GM21515 (cell line): ENCODE measurements around the gene SLC39A1.

Source experiments
- ATAC-seq: cut with Tn5 transposase; IDR thresholded peaks from one replicate; pipeline ENCODE4 v1.9.1; 2021; ENCODE audit not compliant: unreplicated experiment

Gene SLC39A1

DNA sequence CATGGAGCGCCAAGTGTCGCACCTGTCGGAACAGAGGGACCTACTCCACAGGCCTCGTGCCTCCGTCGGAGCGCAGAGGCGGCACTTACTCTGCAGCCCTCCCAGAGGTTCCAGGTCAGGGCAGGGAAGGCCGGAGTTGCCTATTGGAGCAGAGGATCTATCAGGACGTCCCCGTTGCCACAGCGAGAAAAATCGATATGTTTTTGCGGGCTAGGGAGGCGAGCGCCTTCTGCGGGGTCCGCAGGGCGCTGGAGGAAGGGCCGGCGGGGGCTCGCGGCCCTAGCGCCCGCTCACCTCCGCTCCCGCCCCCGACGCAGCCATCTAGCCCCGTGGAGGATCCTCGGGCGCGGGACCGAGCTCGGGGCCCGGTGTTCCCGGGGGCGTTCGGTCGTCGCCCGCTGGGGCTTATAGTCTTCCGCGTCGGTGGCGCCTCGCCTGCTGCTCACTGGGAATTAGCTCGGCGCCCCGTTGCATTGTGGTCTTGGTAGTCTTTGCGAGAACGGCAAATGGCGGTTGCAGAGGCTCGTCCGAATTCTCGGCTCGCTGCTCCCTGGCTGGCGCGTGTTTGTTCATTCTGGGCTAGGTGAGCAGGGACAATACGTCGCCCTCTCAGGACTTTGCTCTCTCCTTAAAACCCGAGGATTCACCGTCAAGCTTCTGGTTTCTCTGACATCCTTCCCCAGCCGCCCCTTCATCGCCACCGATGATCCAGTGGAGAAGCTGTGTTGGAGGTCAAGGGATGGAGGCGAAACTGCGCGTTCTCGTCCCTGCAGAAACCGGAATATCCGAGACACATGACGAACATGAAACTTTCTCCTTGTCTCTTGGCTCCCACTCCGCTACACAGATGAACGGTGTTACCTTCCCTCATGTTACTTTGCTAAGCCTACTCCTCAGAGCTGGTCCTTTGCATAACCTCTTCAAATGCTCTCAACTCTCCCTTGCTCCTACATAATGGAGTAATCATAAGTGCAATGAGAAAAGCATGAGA, 14.2 kb upstream of the SLC39A1 start, which contains the start of gene JTB:
TSS of gene JTB (minus strand) at position 425 of the 991 bp plus-strand sequence. CDS start at position 3, 422 bp downstream.
- ATAC-seq = peak; percentile 70

DNA sequence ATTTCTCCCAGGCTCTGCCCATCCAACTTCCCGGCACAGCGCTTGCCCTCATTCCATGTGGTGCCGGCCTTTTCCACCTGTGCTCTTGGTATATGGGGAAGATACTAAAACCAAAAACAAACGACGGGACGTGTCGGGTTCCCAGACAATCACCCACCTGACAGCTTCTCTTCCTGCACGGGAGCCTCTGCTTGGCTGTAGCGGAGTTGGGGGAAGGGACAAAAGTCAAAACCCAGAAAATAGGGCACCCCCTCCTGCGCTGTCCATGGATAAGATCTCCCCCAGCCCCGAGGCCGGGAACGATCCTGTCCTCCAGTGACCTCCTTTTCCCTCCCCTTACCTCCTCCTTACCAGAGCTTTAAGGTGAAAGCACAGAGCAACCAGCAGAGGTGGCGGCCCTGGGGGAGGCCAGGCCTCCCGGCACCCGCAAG, 13.5 kb upstream of the SLC39A1 start:
- ATAC-seq = no peak

DNA sequence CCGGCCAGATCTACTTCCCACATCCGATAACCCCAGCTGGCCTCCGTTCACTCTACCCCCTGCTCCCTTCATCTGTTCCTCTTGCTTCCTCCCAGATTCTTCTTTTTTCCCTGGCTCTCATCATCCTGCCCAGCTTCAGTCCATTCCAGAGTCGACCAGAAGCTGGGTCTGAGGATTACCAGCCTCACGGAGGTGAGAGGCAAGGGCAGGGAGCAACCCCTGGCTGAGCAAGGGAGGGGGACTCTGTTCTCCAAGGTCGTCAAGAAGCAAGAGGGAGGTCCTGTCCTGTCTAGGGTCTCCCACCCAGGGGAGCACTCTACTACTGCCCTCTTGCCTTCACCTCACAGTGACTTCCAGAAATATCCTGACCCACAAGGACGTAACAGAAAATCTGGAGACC, 10.2 kb upstream of the SLC39A1 start:
- ATAC-seq = no peak

DNA sequence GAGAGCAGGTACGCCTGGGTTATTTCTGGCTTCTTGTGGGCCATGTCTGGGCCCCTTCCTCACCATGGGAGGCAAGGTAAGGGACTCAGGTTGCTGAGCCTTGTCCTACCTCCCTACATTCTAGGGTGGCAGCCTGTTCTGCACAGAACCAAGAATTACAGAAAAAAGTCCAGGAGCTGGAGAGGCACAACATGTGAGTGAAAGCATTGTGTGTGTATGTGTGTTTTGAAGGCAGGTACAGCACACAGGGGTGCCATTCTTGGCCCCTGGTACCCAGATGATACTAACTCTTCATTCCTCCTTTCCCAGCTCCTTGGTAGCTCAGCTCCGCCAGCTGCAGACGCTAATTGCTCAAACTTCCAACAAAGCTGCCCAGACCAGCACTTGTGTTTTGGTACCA, 9.7 kb upstream of the SLC39A1 start:
- ATAC-seq = no peak

GRCh38 chr1:153970346-153970745, 7.0 kb upstream of the SLC39A1 start:
- no peak for ATAC-seq

DNA sequence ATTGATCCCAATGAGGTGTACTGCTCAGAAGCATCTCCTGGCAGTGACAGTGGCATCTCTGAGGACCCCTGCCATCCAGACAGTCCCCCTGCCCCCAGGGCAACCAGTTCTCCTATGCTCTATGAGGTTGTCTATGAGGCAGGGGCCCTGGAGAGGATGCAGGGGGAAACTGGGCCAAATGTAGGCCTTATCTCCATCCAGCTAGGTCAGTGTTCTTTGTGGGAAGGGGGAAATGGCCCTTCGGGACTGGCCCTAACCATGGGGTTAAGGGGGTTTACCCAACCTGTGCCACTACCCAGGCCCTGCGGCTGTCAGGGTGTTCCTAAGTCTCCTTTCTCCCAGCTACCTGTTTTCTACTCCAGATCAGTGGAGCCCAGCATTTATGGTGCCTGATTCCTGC, 5.6 kb upstream of the SLC39A1 start:
- no peak for ATAC-seq

- ATAC-seq = no peak
Observed at GRCh38 chr1:153968408-153968807, 5.1 kb upstream of the SLC39A1 start.

DNA sequence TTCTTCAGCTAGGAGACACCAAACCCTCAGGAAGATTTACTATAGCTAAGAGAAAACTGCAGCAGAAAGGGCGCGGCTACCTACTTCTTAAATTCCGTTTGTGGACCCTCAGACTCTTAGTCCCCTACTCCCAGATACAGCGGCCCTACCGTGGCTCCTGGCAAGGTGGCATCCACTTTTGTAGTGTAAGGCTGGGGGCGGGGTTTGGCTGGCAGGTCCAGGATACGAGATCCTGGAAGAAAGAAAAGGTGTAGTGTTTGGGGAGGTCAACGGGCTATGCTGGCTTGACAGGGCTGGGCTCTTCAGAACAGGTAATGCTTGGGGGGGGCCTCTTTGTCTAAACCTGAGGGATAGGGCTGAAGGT, 4.6 kb upstream of the SLC39A1 start:
- ATAC-seq = no peak

GRCh38 chr1:153967107-153967999, 4.0 kb upstream of the SLC39A1 start, which contains the start of gene CREB3L4:
Gene CREB3L4, plus strand, starts transcription at chr1:153967902. Its CDS starts 624 bp downstream, at chr1:153968526.
- peak; percentile 66 for ATAC-seq

DNA sequence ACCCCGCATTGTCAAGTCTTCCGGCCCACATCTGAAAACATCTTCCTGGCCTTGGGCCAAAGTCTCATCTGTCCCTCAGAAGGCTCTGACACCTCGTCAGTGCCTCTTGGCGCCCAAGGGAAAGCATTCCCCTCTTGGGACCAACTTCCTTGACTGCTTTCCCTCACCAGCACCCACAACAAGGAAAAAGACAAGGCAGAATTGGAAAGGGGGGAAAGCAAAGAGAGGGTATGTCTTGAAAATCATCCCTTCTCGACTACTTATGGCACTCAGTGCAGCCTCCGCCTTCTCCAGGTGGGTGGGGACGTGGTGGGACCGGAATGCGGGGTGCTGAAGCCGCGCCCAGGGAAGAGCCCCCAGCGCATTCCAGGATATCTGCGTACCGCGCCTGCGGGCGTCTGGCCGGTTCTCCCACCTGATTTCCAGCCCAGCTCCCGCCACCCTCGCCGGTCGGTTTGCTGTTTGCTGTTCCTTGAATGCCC, 554 bp upstream of the SLC39A1 start:
- ATAC-seq = no peak

DNA sequence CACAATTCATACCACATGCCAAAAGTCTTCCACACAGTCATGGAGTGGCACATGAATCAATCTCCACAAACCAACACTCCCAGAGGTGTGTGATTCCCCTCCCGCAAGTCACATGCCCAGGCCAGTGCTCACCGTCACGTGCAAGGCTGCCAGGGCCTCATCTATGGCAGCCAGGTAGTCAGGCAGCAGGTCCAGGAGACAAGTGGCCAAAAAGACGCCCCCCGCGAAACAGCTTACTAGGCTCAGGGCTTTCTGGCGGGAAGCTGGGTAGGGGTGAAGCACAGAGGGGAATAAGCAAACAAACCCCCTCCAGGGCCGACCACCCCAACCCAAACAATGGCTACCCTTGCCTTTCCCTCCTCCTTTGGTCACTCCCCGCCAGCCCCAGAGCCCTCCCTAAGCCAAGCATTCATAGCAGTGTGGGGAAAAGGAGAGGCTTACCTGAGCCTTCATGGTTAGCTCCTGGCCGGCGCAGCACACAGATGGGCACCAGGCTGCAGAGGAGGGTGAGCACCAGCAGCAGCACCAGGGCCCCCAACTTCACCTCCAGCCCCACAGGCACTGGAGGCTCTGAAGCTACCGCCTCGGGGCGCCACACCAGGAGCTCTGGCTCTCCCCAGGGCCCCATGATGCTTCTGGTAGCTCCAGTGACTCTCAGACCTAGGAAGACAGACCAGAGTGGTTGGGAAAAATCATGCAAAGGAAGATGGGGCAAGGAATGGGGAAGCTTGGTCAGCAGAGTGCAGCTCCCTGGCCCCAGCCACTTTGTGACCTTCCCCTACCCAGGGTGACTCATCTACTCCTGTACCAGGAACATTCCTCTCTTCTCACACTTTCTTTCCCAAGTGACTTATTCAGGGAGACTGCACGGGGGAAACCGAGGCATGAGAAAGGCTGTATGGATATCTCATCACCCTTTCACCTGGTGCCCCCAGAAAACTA, 978 bp downstream of the SLC39A1 start:
- ATAC-seq = no peak

GRCh38 chr1:153961421-153961820, 1.9 kb downstream of the SLC39A1 start:
- ATAC-seq = no peak

- ATAC-seq = no peak
Observed at GRCh38 chr1:153960206-153960605, 3.1 kb downstream of the SLC39A1 start.

GRCh38 chr1:153959454-153959853, 3.9 kb downstream of the SLC39A1 start:
- ATAC-seq = no peak

DNA sequence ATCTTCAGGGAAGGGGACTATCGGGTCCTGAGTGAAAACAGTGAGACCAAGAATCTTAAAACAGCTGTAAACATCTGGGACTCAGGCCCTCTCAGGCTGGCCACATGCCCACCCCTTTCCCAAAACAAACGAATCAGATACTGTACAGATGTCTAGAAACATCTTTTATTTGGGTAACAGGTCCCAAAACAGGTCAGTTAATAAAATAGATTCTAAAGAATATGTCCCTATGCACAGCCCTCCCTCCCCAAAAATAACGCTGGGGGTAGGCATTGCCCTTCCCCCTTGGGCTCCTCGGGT, 4.4 kb downstream of the SLC39A1 start:
- ATAC-seq = no peak

GRCh38 chr1:153958111-153958960, 5.0 kb downstream of the SLC39A1 start, which contains the start of gene CRTC2:
Gene CRTC2, minus strand, starts transcription at chr1:153958612. Its CDS starts 115 bp downstream, at chr1:153958497.
- peak; percentile 66 for ATAC-seq

DNA sequence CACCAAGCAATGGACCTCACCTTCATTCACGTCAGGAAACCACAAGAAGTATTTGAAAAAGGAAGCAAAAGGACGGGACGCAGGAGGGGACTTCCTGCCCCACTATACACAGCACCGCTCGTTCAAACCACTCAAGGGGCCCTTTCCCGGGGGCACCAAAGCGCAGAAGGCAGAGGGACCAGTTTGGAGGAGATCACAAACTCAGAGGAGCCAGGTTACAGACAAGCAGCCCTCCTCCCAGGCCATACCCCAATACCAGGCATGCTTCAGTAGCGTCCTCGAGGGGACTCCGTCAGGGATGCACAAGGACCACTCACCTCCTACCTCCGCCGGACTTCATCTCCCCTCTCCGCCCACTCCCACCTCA, 5.6 kb downstream of the SLC39A1 start:
- ATAC-seq = peak; percentile 8

- ATAC-seq = no peak
Observed at GRCh38 chr1:153956997-153957715, 6.2 kb downstream of the SLC39A1 start.

DNA sequence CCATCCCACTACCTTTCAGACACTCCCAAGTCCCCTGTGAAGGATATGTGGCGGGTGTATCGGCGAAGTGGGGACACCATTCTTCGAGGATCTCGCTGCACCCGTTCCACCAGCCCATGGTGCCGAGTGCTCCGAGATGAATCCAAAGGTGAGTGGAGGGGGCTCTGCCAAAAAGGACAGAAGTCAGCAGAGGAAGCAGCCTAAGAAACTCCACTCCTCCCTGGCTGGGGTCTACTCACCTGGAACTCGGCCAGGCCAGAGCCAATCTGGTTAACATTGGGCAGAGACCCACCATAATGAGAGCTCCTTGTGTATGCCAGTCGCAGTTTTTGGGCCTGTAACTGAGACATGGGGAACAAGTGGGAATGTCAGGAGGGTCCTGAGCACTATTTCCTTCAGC, 8.5 kb downstream of the SLC39A1 start:
- no peak for ATAC-seq
